ENCODE data around the gene XKR3. TPM values are rescaled to one million over a fixed set of nuclear protein-coding genes. Genes with fewer than 3 reads are reported as not detected.
"Not testable (repeated sequence)": the region's sequence is repeated elsewhere in the genome, so short reads cannot be mapped to it uniquely, and the experiment has no call there.

XKR3 gene
- total RNA-seq, result not detected
- polyA plus RNA-seq, result under 1 TPM in 1 of 3 donors, not detected in 2; 0.16 TPM
- long read RNA-seq, donor 1, result 0 reads
- long read RNA-seq, donor 2, result 0 reads
- long read RNA-seq, donor 3, result 0 reads
- long read RNA-seq, donor 4, result 0 reads
- long read RNA-seq, donor 5, result 0 reads
- long read RNA-seq, donor 6, result 0 reads
- long read RNA-seq, donor 7, result 0 reads
- long read RNA-seq, donor 8, result 0 reads
- long read RNA-seq, donor 9, result 0 reads
- long read RNA-seq, donor 10, result 0 reads

GRCh38 chr22:16824716-16825687 lies at the start of gene XKR3:
XKR3 (minus strand) TSS chr22:16825411; CDS start chr22:16808073, 17,338 bp downstream.
- Histone ChIP-seq H3K9me3 (replicated peaks in 1 of 3) (no peaks in the 10 kb centered on the region), H3K27me3 (no peaks in the 10 kb centered on the region), H3K27ac (no peak within 1 kb of the TSS), H3K36me3 (replicated peaks in 1 of 2) (no peaks in the 10 kb centered on the region), H3K4me3 (peak within 1 kb of the TSS in 1 of 4 donors; percentile 10), H3K4me1 (replicated peaks in 1 of 2) (peaks cover 0 to 9% of the 10 kb centered on the region in 2 donors)
- 31 to 46% (median 33%) methylated on average over 9 of the region's 9 CpGs for WGBS, 4 donors
- intact Hi-C loops (cut with DNase I), result no loop called here
- DNase-seq, result no peak
- TF ChIP-seq POLR2A (IDR thresholded peaks at IDR 0.05) (no peak), CTCF (IDR thresholded peaks at IDR 0.05) (no peak)

GRCh38 chr22:16869640-16870039 lies 44.4 kb upstream of the XKR3 start:
- H3K36me3 ChIP-seq (replicated peaks in 1 of 2); intact Hi-C loops (cut with DNase I); H3K9me3 ChIP-seq (replicated peaks in 1 of 3); DNase-seq; H3K4me1 ChIP-seq (replicated peaks in 1 of 2); H3K27ac ChIP-seq; H3K27me3 ChIP-seq; H3K4me3 ChIP-seq: not testable (repeated sequence)
- WGBS, 4 donors, result 51 to 69% (median 66%) methylated on average over 6 of the region's 6 CpGs

- WGBS, 4 donors, result 38 to 44% (median 40%) methylated on average over 3 of the region's 3 CpGs
- no peak for TF ChIP-seq CTCF (IDR thresholded peaks at IDR 0.05)
- no peak for TF ChIP-seq POLR2A (IDR thresholded peaks at IDR 0.05)
- H3K27ac ChIP-seq, result peak overlapping the region in 1 of 5 donors; percentile 16
Observed at GRCh38 chr22:16866167-16866566, 41.0 kb upstream of the XKR3 start.

GRCh38 chr22:16856851-16857250 lies 31.6 kb upstream of the XKR3 start:
- intact Hi-C loops (cut with DNase I); H3K9me3 ChIP-seq (replicated peaks in 1 of 3); DNase-seq; H3K4me1 ChIP-seq (replicated peaks in 1 of 2); H3K36me3 ChIP-seq (replicated peaks in 1 of 2); H3K27ac ChIP-seq; H3K27me3 ChIP-seq; H3K4me3 ChIP-seq: not testable (repeated sequence)
- 67 to 79% (median 77%) methylated on average over 9 of the region's 9 CpGs for WGBS, 4 donors

More at GRCh38 chr22:16866167-16866566, 41.0 kb upstream of the XKR3 start:
- peak in 6 of 7 donors; percentile 23 to 46 (median 33) for DNase-seq
- Histone ChIP-seq H3K27me3 (no peaks in the 10 kb centered on the region), H3K4me3 (no peak overlapping the region), H3K4me1 (replicated peaks in 1 of 2) (no peaks in the 10 kb centered on the region), H3K9me3 (replicated peaks in 1 of 3) (no peaks in the 10 kb centered on the region), H3K36me3 (replicated peaks in 1 of 2) (no peaks in the 10 kb centered on the region)
- intact Hi-C loops (cut with DNase I), result no loop called here

- intact Hi-C loops (cut with DNase I), result no loop called here
- TF ChIP-seq CTCF (IDR thresholded peaks at IDR 0.05) (no peak), POLR2A (IDR thresholded peaks at IDR 0.05) (no peak)
- no peaks in the 10 kb centered on the region for H3K9me3 ChIP-seq (replicated peaks in 1 of 3)
- no peaks in the 10 kb centered on the region for H3K36me3 ChIP-seq (replicated peaks in 1 of 2)
- no peaks in the 10 kb centered on the region for H3K4me1 ChIP-seq (replicated peaks in 1 of 2)
- no peak for DNase-seq
- H3K27ac ChIP-seq, result no peak overlapping the region
- H3K4me3 ChIP-seq, result no peak overlapping the region
- no peaks in the 10 kb centered on the region for H3K27me3 ChIP-seq
Observed at GRCh38 chr22:16854631-16855030, 29.4 kb upstream of the XKR3 start.

- H3K4me3 ChIP-seq; DNase-seq; H3K27ac ChIP-seq; H3K4me1 ChIP-seq (replicated peaks in 1 of 2); H3K9me3 ChIP-seq (replicated peaks in 1 of 3); intact Hi-C loops (cut with DNase I); H3K36me3 ChIP-seq (replicated peaks in 1 of 2); H3K27me3 ChIP-seq: not testable (repeated sequence)
- WGBS, 4 donors, result 26 to 47% (median 41%) methylated on average over 1 of the region's 1 CpG
Observed at GRCh38 chr22:16851268-16851996, 26.2 kb upstream of the XKR3 start.
